B cell (primary cell): Measurements from ENCODE around the gene EN1. TPM values are rescaled to one million over a fixed set of nuclear protein-coding genes. Genes with fewer than 3 reads are reported as not detected.

Experiments
- ATAC-seq: fragments of 200-7000 bp; cut with Tn5 transposase; one replicate; pipeline ENCODE4 v1.10.0; 2021; ENCODE audit warnings: low read depth, mild to moderate bottlenecking, moderate number of reproducible peaks, moderate library complexity
- CTCF ChIA-PET: fragments of 350-600 bp; sonication (Branson Sonifier 250); formaldehyde crosslinking; loops from one replicate; lab custom pipeline; 2021; ENCODE audit warnings: antibody characterized with exemption, inconsistent platforms; lab: Charles Lee
- POLR2A ChIA-PET: fragments of 350-600 bp; sonication (Branson Sonifier 250); formaldehyde crosslinking; loops from one replicate; lab custom pipeline; 2021; ENCODE audit warnings: antibody characterized with exemption; lab: Charles Lee
- DNase-seq: peaks from one replicate; pipeline ENCODE4 v3.0.0; 2013
- H2AFZ ChIP-seq: 2 replicates; pipeline ENCODE4 v1.6.1; 2012; ENCODE audit warnings: mild to moderate bottlenecking, low read depth, low read length; ENCODE audit not compliant: insufficient read depth, poor library complexity, severe bottlenecking
- H3K27ac ChIP-seq, 2 donors: 1 replicate in 1 of 2; 2 replicates in 1 of 2; pipeline ENCODE4 v1.5.1; 2012 to 2013; ENCODE audit warnings: low read length in 2 of 2, mild to moderate bottlenecking in 2 of 2, moderate library complexity in 1 of 2
- H3K27me3 ChIP-seq, 4 experiments: fragments of 200-600 bp in 1 of 4; sonication (generic) in 1 of 4; replicated peaks in 1 of 4; 1 replicate in 2 of 4; 2 replicates in 2 of 4; pipeline versions ENCODE4 v1.6.1 to v1.7.0; 2013 to 2016; ENCODE audit warnings: low read length in 3 of 4, mild to moderate bottlenecking in 2 of 4, mixed read lengths in 1 of 4, moderate library complexity in 1 of 4; ENCODE audit not compliant: insufficient read depth in 4 of 4, control insufficient read depth in 3 of 4; ENCODE audit errors: control extremely low read depth in 1 of 4
- H3K36me3 ChIP-seq, 2 experiments: replicated peaks in 1 of 2; 1 replicate in 1 of 2; 2 replicates in 1 of 2; pipeline versions ENCODE4 v1.6.1 to v1.7.1; 2013; ENCODE audit warnings: low read length in 1 of 2; ENCODE audit not compliant: insufficient read depth in 2 of 2, control insufficient read depth in 1 of 2; ENCODE audit errors: control extremely low read depth in 1 of 2, extremely low read depth in 1 of 2
- H3K4me1 ChIP-seq, 2 donors: fragments of 200-600 bp in 1 of 2; sonication (generic) in 1 of 2; 1 replicate in 1 of 2; 2 replicates in 1 of 2; pipeline versions ENCODE4 v1.5.1 to v1.6.1; 2013 to 2017; ENCODE audit warnings: low read length in 2 of 2; ENCODE audit not compliant: control insufficient read depth in 2 of 2, insufficient read depth in 2 of 2
- H3K4me2 ChIP-seq: replicated peaks from 2 replicates; pipeline ENCODE3; 2012; ENCODE audit warnings: mild to moderate bottlenecking, low read depth, low read length; ENCODE audit not compliant: poor library complexity, severe bottlenecking
- H3K4me3 ChIP-seq, 5 experiments: fragments of 200-600 bp in 1 of 5; sonication (generic) in 1 of 5; 1 replicate in 3 of 5; 2 replicates in 2 of 5; pipeline versions ENCODE4 v1.5.1 to v1.7.0; 2011 to 2016; ENCODE audit warnings: low read length in 4 of 5, mild to moderate bottlenecking in 4 of 5, low read depth in 2 of 5, control low read depth in 1 of 5, moderate library complexity in 1 of 5; ENCODE audit not compliant: insufficient read depth in 1 of 5; ENCODE audit errors: control extremely low read depth in 1 of 5, extremely low read depth in 1 of 5
- H3K79me2 ChIP-seq: fragments of 200-600 bp; sonication (generic); one replicate; pipeline ENCODE4 v1.6.0; 2016; ENCODE audit warnings: low read length; ENCODE audit not compliant: control insufficient read depth, insufficient read depth
- H3K9ac ChIP-seq: fragments of 200-600 bp; sonication (generic); 2 replicates; pipeline ENCODE4 v1.6.1; 2017; ENCODE audit warnings: mild to moderate bottlenecking, low read length, moderate library complexity
- H3K9me3 ChIP-seq, 3 donors: one replicate each; pipeline versions ENCODE4 v1.6.1 to v1.7.1; 2013; ENCODE audit warnings: low read length in 2 of 3; ENCODE audit not compliant: control insufficient read depth in 2 of 3, insufficient read depth in 1 of 3; ENCODE audit errors: control extremely low read depth in 1 of 3
- H4K20me1 ChIP-seq: 2 replicates; pipeline ENCODE4 v1.6.0; 2012; ENCODE audit warnings: mild to moderate bottlenecking, low read length; ENCODE audit not compliant: insufficient read depth, control insufficient read depth, poor library complexity, severe bottlenecking
- H3K27ac Mint-ChIP-seq: one replicate; pipeline ENCODE4 v1.8.0; 2021; ENCODE audit warnings: mixed read lengths
- H3K27me3 Mint-ChIP-seq: one replicate; pipeline ENCODE4 v1.8.0; 2021; ENCODE audit warnings: mixed read lengths
- H3K4me1 Mint-ChIP-seq: one replicate; pipeline ENCODE4 v1.8.0; 2021; ENCODE audit warnings: mixed read lengths
- H3K4me3 Mint-ChIP-seq: one replicate; pipeline ENCODE4 v1.8.0; 2021; ENCODE audit warnings: mixed read lengths
- H3K9me3 Mint-ChIP-seq: one replicate; pipeline ENCODE4 v1.8.0; 2022; ENCODE audit warnings: mixed read lengths; ENCODE audit not compliant: insufficient read depth
- EZH2 ChIP-seq: IDR thresholded peaks from 2 replicates; pipeline ENCODE4 v1.6.1; 2012; ENCODE audit warnings: borderline replicate concordance, low read depth, mild to moderate bottlenecking, moderate library complexity, low read length; ENCODE audit not compliant: insufficient read depth, poor library complexity, severe bottlenecking
- WGBS: methylation state at CpG from one replicate; pipeline ENCODE4 v1.1.5; 2013; ENCODE audit warnings: missing lambda C conversion rate; ENCODE audit not compliant: insufficient coverage; 5-methylcytosine and 5-hydroxymethylcytosine counted together
- intact Hi-C: fragments of 100-400 bp; cut with micrococcal nuclease; formaldehyde crosslinking; loops from one replicate; pipeline ENCODE4 v1.10.0; 2022
- polyA plus RNA-seq: library from polyadenylated mRNA; depleted of rRNA; stranded (reverse); fragments of >200 nt; gene quantifications from 2 replicates; pipeline ENCODE4 v1.2.3, GENCODE V29; 2012
- total RNA-seq, 2 donors: library from RNA; stranded (reverse); fragments of 120-200 nt in 1 of 2; gene quantifications; 1 replicate in 1 of 2; 2 replicates in 1 of 2; pipeline versions ENCODE4 v1.2.3 to v1.2.4, GENCODE V29; 2013 to 2022
- TF ChIP-seq, protein P1 (sequence below): fragments of 200-600 bp; IDR thresholded peaks from one replicate; pipeline ENCODE4 v1.8.0; 2022; ENCODE audit warnings: antibody characterized with exemption, mild to moderate bottlenecking

The EN1 gene
- total and polyA plus RNA-seq, 2 donors (not counting 1 experiment from before 2014, with no cell fraction given): not detected

DNA sequence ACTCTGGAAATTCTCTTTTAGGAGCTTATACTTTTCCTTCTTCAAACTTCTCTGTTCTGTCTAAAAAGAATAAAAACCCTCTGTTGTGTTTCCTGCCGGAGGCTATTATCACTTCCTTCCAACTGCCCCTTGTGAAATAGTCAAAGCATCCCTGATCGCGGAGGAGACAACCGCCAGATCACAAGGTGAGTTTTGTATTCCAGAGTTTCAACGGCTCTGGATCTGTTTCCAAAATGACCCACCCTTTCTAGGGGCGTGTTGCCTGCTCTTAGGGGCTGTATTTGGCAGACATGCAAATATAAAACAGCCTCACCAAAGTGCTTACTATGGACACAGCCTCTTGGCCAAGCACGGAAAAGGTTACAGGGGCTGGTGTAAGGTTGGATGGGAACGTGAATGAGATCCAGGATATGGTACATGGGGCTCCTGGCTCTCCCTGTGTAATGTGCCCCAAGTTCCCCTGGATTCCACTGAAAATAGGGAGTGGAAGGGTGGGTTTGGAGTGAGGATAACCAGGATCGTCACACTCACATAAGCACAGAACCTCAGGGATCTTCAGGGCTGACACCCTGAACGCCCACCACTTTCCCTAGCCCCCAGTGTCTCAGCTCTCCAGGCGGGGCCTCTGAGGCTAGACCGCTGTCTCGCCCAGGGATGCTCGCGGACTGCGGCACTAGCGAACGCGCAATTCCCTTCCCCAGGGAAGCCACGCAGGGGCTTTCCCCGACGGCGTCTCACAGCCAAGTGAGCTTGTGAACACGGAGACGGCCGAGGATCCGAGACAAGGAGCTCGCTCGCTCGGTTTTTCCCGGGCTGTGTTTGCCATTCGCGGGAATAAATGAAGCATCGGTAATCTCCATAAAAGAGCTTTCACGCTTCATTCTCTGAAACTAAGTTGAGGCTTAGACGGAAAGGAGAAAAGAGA, 14.4 kb downstream of the EN1 start:
- H3K27ac ChIP-seq: no peak overlapping the region
- no peaks in the 10 kb centered on the region for H3K36me3 ChIP-seq
- intact Hi-C loops: no loop called here
- peaks cover 16 to 19% of the 10 kb centered on the region in 2 donors for H3K4me1 ChIP-seq
- peaks cover 0 to 22% (median 0%) of the 10 kb centered on the region in 3 donors for H3K9me3 ChIP-seq
- no peak for TF ChIP-seq EZH2
- TF ChIP-seq, protein P1, sequence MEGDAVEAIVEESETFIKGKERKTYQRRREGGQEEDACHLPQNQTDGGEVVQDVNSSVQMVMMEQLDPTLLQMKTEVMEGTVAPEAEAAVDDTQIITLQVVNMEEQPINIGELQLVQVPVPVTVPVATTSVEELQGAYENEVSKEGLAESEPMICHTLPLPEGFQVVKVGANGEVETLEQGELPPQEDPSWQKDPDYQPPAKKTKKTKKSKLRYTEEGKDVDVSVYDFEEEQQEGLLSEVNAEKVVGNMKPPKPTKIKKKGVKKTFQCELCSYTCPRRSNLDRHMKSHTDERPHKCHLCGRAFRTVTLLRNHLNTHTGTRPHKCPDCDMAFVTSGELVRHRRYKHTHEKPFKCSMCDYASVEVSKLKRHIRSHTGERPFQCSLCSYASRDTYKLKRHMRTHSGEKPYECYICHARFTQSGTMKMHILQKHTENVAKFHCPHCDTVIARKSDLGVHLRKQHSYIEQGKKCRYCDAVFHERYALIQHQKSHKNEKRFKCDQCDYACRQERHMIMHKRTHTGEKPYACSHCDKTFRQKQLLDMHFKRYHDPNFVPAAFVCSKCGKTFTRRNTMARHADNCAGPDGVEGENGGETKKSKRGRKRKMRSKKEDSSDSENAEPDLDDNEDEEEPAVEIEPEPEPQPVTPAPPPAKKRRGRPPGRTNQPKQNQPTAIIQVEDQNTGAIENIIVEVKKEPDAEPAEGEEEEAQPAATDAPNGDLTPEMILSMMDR: no peak
- ChIA-PET POLR2A (no interaction called here), CTCF (no interaction called here)
- H3K4me3 ChIP-seq: no peak overlapping the region
- H3K9ac ChIP-seq: no peak overlapping the region
- H2AFZ ChIP-seq: no peak overlapping the region
- no peak overlapping the region for H3K4me3 Mint-ChIP-seq
- whole genome bisulfite sequencing: 11% methylated on average over 29 of the region's 36 CpGs
- H3K27ac Mint-ChIP-seq: no peak overlapping the region
- peaks cover 13% of the 10 kb centered on the region for H3K4me1 Mint-ChIP-seq
- DNase-seq: no peak
- no peak overlapping the region for H3K4me2 ChIP-seq
- H4K20me1 ChIP-seq: no peaks in the 10 kb centered on the region
- H3K27me3 ChIP-seq: peaks cover 0 to 70% (median 44%) of the 10 kb centered on the region in 4 experiments
- no peaks in the 10 kb centered on the region for H3K9me3 Mint-ChIP-seq
- peaks cover 67% of the 10 kb centered on the region for H3K27me3 Mint-ChIP-seq
- no peaks in the 10 kb centered on the region for H3K79me2 ChIP-seq
- ATAC-seq: no peak
